K562 (cell line): ENCODE results near the gene PXN. TPM values are rescaled to one million over a fixed set of nuclear protein-coding genes. Genes with fewer than 3 reads are reported as not detected.

Experiments used
- BCOR ChIP-seq: fragments of 450-650 bp; IDR thresholded peaks from 2 replicates; pipeline ENCODE4 v1.6.1; 2016
- BRD9 ChIP-seq: fragments of 450-650 bp; IDR thresholded peaks from 2 replicates; pipeline ENCODE4 v1.6.1; 2018; ENCODE audit warnings: low read depth; ENCODE audit not compliant: partially characterized antibody
- GABPB1 ChIP-seq: sonication (generic); formaldehyde crosslinking; IDR thresholded peaks from 2 replicates; pipeline ENCODE4 v1.8.0; 2022; ENCODE audit warnings: mild to moderate bottlenecking, missing genetic modification reagents
- GABPB2 ChIP-seq: fragments of 250-450 bp; sonication (Bioruptor Pico); conservative IDR thresholded peaks from 2 replicates; pipeline ENCODE4 v1.5.1; 2021; ENCODE audit warnings: mild to moderate bottlenecking
- PHTF2 ChIP-seq: fragments of 250-450 bp; sonication (Bioruptor Pico); IDR thresholded peaks from 2 replicates; pipeline ENCODE4 v1.5.0; 2021; ENCODE audit warnings: mild to moderate bottlenecking
- POLR3A ChIP-seq: IDR thresholded peaks from 2 replicates; pipeline ENCODE4 v1.6.1; 2011; ENCODE audit warnings: borderline replicate concordance, mild to moderate bottlenecking, moderate library complexity; ENCODE audit not compliant: insufficient read length, insufficient read depth; ENCODE audit errors: extremely low read depth
- SNAPC5 ChIP-seq: fragments of 250-450 bp; sonication (Bioruptor Pico); IDR thresholded peaks from 2 replicates; pipeline ENCODE4 v1.8.0; 2021; ENCODE audit warnings: moderate library complexity, mild to moderate bottlenecking, inconsistent platforms
- SREBF2 ChIP-seq: sonication (generic); formaldehyde crosslinking; IDR thresholded peaks from 2 replicates; pipeline ENCODE4 v1.4.0; 2020; ENCODE audit warnings: mild to moderate bottlenecking, missing genetic modification reagents
- UBTF ChIP-seq, 2 experiments: IDR thresholded peaks; 2 replicates each; pipeline ENCODE4 v1.6.1; 2012; ENCODE audit warnings: improper control_type of control experiment in 2 of 2, low read depth in 2 of 2, low read length in 2 of 2, borderline replicate concordance in 1 of 2
- ZBTB1 ChIP-seq: sonication (generic); formaldehyde crosslinking; IDR thresholded peaks from 2 replicates; pipeline ENCODE4 v1.8.1; 2023; ENCODE audit warnings: missing genetic modification reagents, low read depth, mild to moderate bottlenecking, borderline replicate concordance
- ZBTB34 ChIP-seq: fragments of 250-450 bp; sonication (Bioruptor Pico); IDR thresholded peaks from 2 replicates; pipeline ENCODE4 v1.8.0; 2021; ENCODE audit warnings: mild to moderate bottlenecking, moderate library complexity
- ZNF318 ChIP-seq, 2 experiments: fragments of 450-650 bp; IDR thresholded peaks; 2 replicates each; pipeline ENCODE4 v1.6.1; 2016; ENCODE audit warnings: mild to moderate bottlenecking in 2 of 2, borderline replicate concordance in 1 of 2, low read depth in 1 of 2, moderate library complexity in 1 of 2
- ZNF511 ChIP-seq: sonication (generic); formaldehyde crosslinking; IDR thresholded peaks from 2 replicates; pipeline ENCODE4 v1.8.0; 2022; ENCODE audit warnings: mild to moderate bottlenecking, missing genetic modification reagents
- polyA plus RNA-seq, 8 experiments: library from polyadenylated mRNA; depleted of rRNA in 4 of 8; stranded (reverse) in 5 of 8; unstranded in 3 of 8; fragments of >200 nt; fragmentation: Nextera tagmentation in 2 of 8; fragmentation: Illumina TruSeq in 1 of 8; extraction: Ambion mirVana in 2 of 8; extraction: Trizol in 1 of 8; gene quantifications; 2 replicates each; pipeline versions ENCODE4 v1.2.1 to v1.2.3, GENCODE V29; 2011 to 2014; ENCODE audit warnings: inconsistent platforms in 1 of 8, missing spikeins in 1 of 8
- total RNA-seq, 7 experiments: library from RNA; depleted of rRNA in 6 of 7; stranded (reverse); fragments of >200 nt in 6 of 7; fragmentation: Illumina TruSeq in 2 of 7; extraction: Trizol in 2 of 7; gene quantifications; 2 replicates each; pipeline versions ENCODE4 v1.2.1 to v1.2.3, GENCODE V29; 2011 to 2021; ENCODE audit warnings: low replicate concordance in 1 of 7

PXN gene
- total and polyA plus RNA-seq, 9 of the 15 experiments (the other 6 are each of a cell fraction or from before 2014, with no cell fraction given): 4.0 to 74.1 (median 18.6) TPM

- TF ChIP-seq ZNF318 (IDR thresholded peaks at IDR 0.05; ENCODE audit: borderline replicate concordance in 1 of 2, low read depth in 1 of 2) (peak in 1 of 2 experiments; percentile 91; a peak in 2 of 4 replicates), ZBTB1 (CRISPR knock-in tag) (no peak), ZNF511 (CRISPR knock-in tag) (no peak), PHTF2 (CRISPR knock-in tag) (no peak), POLR3A (no peak), SREBF2 (CRISPR knock-in tag) (no peak), UBTF (IDR thresholded peaks at IDR 0.05; ENCODE audit: borderline replicate concordance in 1 of 2, low read depth in 2 of 2, low read length in 2 of 2) (no peak), ZBTB34 (CRISPR knock-in tag) (no peak), SNAPC5 (CRISPR knock-in tag) (no peak), BCOR (no peak), BRD9 (peak; percentile 20), GABPB1 (CRISPR knock-in tag) (peak; percentile 70; the same call in 1 of the 2 replicates), GABPB2 (CRISPR knock-in tag) (no peak)
These were observed 36.7 kb upstream of the PXN start, which contains the start of gene SIRT4 (continued) for GRCh38 chr12:120301962-120302815.
